GM12874 (cell line): ENCODE results near the gene FOXP2.

Experiments used
- CTCF ChIP-seq: IDR thresholded peaks from 2 replicates; pipeline ENCODE4 v1.5.1; 2011; ENCODE audit warnings: low read depth, mild to moderate bottlenecking, control low read depth, low read length, moderate library complexity; ENCODE audit not compliant: insufficient read depth

Gene FOXP2

DNA sequence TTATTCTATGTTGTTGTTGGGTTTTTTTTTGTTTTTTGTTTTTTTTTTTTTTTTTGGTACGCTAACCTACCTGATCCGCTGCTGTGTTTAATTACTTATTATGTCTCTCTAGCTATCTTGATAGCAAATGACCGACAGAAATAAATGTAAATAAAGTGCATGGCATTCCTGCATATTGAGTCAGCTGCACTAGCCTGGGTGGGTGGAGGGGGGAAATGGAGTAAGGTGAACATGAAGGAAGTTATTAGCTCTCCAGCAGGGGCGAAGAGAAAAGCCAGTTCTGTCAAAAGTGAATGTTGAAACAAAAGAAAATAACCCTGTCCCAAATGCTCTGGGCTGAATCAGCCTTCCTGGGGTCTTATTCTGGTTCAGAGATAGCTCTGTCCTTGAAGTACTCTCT lies 296.6 kb downstream of the FOXP2 start:
- no peak for TF ChIP-seq CTCF

- TF ChIP-seq CTCF = no peak
Observed at GRCh38 chr7:114715907-114716306, 301.3 kb downstream of the FOXP2 start.

DNA sequence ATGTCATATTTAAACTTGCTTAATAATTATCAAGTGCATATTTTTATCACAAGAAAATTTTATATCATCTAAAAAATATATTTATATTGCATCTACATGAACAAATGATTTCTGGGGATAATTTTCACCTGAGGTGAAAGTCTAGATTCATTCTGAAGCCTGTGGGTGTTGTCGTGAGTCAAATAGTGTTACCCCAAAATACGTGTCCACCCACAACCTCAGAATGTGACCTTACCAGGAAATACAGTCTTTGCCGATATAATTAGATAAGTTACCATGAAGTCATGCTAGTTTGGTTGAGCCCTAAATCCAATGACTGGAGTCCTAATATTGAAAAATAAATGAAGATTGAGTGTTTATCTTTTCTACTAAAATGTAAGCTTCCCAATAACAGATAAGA lies 304.2 kb downstream of the FOXP2 start:
- TF ChIP-seq CTCF = no peak

DNA sequence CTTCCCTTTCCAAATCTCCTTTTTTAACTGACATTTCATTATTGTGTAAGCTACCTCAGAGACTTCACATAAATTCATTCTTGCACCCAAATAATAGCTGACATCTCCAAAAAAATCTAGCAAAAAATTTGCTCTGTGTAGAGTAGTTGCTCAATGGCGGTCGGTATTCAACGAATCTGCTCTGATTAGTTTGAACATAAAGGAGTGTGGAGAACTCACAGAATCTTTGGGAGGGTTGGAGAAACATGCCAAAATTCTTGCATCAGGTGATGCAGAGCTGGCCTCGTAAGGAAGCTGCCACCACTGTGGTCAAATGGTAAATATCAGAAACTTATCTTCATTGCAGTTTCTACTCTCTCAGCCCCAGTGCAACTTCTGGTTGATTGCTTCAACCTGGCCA lies 306.1 kb downstream of the FOXP2 start:
- no peak for TF ChIP-seq CTCF

GRCh38 chr7:114722562-114722961 lies 307.9 kb downstream of the FOXP2 start:
- TF ChIP-seq CTCF = no peak

- TF ChIP-seq CTCF = no peak
Observed at GRCh38 chr7:114723308-114723707, 308.7 kb downstream of the FOXP2 start.

- no peak for TF ChIP-seq CTCF
Observed at GRCh38 chr7:114740095-114740494, 325.5 kb downstream of the FOXP2 start.

GRCh38 chr7:114740941-114741340 lies 326.3 kb downstream of the FOXP2 start:
- no peak for TF ChIP-seq CTCF
